ENCODE measurements around the gene OGDHL. TPM values are rescaled to one million over a fixed set of nuclear protein-coding genes. Genes with fewer than 3 reads are reported as not detected.

Gene OGDHL
- total RNA-seq, 6 experiments from 2014 or later, result 0.05 to 0.19 (median 0.17) TPM; not detected in 1

- H3K27ac Mint-ChIP-seq, result no peak overlapping the region
- peaks cover 16% of the 10 kb centered on the region for H3K27me3 Mint-ChIP-seq (ENCODE audit: insufficient read depth)
- no peak for TF ChIP-seq CTCF (IDR thresholded peaks at IDR 0.05)
- no peaks in the 10 kb centered on the region for H3K36me3 Mint-ChIP-seq (ENCODE audit: low read depth)
- H3K9me3 Mint-ChIP-seq, result no peaks in the 10 kb centered on the region
- no peak overlapping the region for H3K4me3 Mint-ChIP-seq
- H3K4me1 Mint-ChIP-seq (ENCODE audit: low read depth), result no peaks in the 10 kb centered on the region
- DNase-seq, result no peak
Observed at GRCh38 chr10:49741108-49741995, 20.8 kb downstream of the OGDHL start.

GRCh38 chr10:49740346-49741107, 21.6 kb downstream of the OGDHL start:
- Mint-ChIP-seq H3K27me3 (ENCODE audit: insufficient read depth) (peaks cover 21% of the 10 kb centered on the region), H3K27ac (no peak overlapping the region), H3K4me1 (ENCODE audit: low read depth) (no peaks in the 10 kb centered on the region), H3K4me3 (no peak overlapping the region), H3K9me3 (no peaks in the 10 kb centered on the region), H3K36me3 (ENCODE audit: low read depth) (no peaks in the 10 kb centered on the region)
- TF ChIP-seq CTCF (IDR thresholded peaks at IDR 0.05), result no peak
- DNase-seq, result no peak

- H3K4me3 Mint-ChIP-seq, result no peak overlapping the region
- no peaks in the 10 kb centered on the region for H3K9me3 Mint-ChIP-seq
- no peaks in the 10 kb centered on the region for H3K36me3 Mint-ChIP-seq (ENCODE audit: low read depth)
- no peaks in the 10 kb centered on the region; the same call in 1 of the 2 replicates for H3K4me1 Mint-ChIP-seq (ENCODE audit: low read depth)
- H3K27ac Mint-ChIP-seq, result no peak overlapping the region
- TF ChIP-seq CTCF (IDR thresholded peaks at IDR 0.05), result no peak
- peaks cover 27% of the 10 kb centered on the region for H3K27me3 Mint-ChIP-seq (ENCODE audit: insufficient read depth)
- DNase-seq, result no peak
Observed at GRCh38 chr10:49739426-49739825, 22.7 kb downstream of the OGDHL start.

- no peaks in the 10 kb centered on the region; the same call in 1 of the 2 replicates for H3K4me1 Mint-ChIP-seq (ENCODE audit: low read depth)
- no peak overlapping the region for H3K27ac Mint-ChIP-seq
- peaks cover 33% of the 10 kb centered on the region for H3K27me3 Mint-ChIP-seq (ENCODE audit: insufficient read depth)
- no peak overlapping the region for H3K4me3 Mint-ChIP-seq
- no peak for DNase-seq
- no peak for TF ChIP-seq CTCF (IDR thresholded peaks at IDR 0.05)
- H3K36me3 Mint-ChIP-seq (ENCODE audit: low read depth), result no peaks in the 10 kb centered on the region
- H3K9me3 Mint-ChIP-seq, result no peaks in the 10 kb centered on the region
Observed at GRCh38 chr10:49738616-49739360, 23.3 kb downstream of the OGDHL start.

- H3K27me3 Mint-ChIP-seq (ENCODE audit: insufficient read depth), result peaks cover 35% of the 10 kb centered on the region
- H3K27ac Mint-ChIP-seq, result no peak overlapping the region
- no peaks in the 10 kb centered on the region for H3K9me3 Mint-ChIP-seq
- no peak for DNase-seq
- no peak for TF ChIP-seq CTCF (IDR thresholded peaks at IDR 0.05)
- no peaks in the 10 kb centered on the region for H3K36me3 Mint-ChIP-seq (ENCODE audit: low read depth)
- no peak overlapping the region for H3K4me3 Mint-ChIP-seq
- no peaks in the 10 kb centered on the region; the same call in 1 of the 2 replicates for H3K4me1 Mint-ChIP-seq (ENCODE audit: low read depth)
Observed at GRCh38 chr10:49737474-49738201, 24.5 kb downstream of the OGDHL start.

Data from HFFc6 (cell line).